ENCODE results near the gene SULT4A1. TPM values are rescaled to one million over a fixed set of nuclear protein-coding genes. Genes with fewer than 3 reads are reported as not detected.

SULT4A1 gene
- total RNA-seq, 3 donors from 2014 or later = not detected

DNA sequence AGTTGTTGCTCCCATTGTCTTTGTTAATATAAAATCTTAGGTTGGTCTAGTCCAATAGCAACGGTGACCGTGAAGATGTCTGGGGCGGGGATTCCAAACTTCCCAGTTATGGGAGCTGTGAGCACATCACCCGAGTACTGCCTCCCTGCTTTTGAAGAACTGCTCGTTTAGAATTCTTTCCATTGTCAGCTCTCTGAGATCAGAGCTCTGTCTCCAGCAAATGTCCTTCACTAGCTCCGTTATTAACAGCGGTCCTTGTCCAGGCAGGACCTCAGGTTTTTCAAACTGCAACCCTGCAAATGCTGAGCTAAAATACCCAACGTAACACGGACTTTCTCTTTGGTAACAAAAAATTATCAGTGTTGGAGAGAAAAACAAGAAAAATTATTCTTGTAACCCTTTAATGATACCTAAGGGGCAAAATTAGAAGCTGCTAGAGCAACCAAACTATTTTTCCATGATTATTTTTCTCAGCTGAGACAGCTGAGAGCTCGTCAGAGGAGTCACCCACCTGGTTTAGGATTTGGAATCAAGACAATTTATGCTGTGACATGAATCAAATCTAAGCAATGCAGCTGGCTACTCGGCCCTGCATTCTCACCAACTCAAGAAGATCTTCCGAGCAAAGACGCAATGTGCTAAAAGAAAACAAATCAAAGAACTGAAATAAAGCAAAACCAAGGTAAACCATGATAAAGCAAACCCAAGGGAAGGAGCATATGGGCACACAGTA lies 35.1 kb downstream of the SULT4A1 start:
- Mint-ChIP-seq H3K4me3 (no peak overlapping the region), H3K9me3 (no peaks in the 10 kb centered on the region), H3K27me3 (ENCODE audit: low read depth) (peaks cover 18% of the 10 kb centered on the region), H3K4me1 (ENCODE audit: low read depth) (no peaks in the 10 kb centered on the region), H3K36me3 (ENCODE audit: insufficient read depth) (no peaks in the 10 kb centered on the region)
- ATAC-seq = no peak
- no peak for DNase-seq

DNA sequence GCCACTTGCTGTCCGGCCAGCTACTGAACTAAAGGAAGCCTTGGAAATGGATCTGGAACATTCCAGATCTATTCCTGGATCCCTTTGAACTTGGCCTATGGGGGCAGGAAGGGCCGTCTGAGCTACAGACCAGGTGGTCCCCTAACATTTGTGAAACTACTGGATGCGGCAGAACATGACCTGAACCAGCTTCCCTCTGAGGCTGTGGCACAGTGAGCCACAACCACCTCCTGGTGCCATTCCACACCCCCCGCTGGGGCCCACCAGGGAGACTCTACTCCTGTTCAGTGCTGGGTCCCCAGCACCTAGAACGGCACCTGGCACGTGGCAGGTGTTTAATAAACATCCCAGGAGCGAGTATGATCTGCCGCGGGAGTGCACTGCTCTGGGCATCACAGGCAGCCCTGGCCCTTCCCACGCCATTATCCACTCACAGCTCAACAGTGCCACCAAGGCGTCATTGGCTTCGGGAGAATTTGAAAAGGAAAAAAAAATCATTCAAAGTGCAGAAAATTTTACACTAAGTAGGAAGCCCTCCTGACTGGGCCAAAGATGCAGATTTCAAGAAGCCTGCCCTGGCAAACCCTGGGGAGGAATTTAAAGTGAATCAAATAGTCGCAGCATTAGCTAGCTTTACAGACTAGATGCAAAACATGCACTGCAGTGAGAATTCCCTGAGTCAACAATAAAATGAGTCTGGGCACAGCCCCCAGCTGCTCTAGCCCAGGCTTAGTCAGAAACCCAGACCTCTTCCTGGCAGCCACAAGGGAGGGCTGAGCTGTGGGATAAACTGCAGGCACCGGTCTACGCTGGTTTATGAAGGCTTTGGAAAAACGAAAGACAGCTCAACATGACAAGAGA lies 35.9 kb downstream of the SULT4A1 start:
- H3K4me3 Mint-ChIP-seq = no peak overlapping the region
- peaks cover 22% of the 10 kb centered on the region for H3K27me3 Mint-ChIP-seq (ENCODE audit: low read depth)
- no peak for DNase-seq
- no peaks in the 10 kb centered on the region for H3K36me3 Mint-ChIP-seq (ENCODE audit: insufficient read depth)
- H3K4me1 Mint-ChIP-seq (ENCODE audit: low read depth) = no peaks in the 10 kb centered on the region
- ATAC-seq = no peak
- H3K9me3 Mint-ChIP-seq = no peaks in the 10 kb centered on the region

DNA sequence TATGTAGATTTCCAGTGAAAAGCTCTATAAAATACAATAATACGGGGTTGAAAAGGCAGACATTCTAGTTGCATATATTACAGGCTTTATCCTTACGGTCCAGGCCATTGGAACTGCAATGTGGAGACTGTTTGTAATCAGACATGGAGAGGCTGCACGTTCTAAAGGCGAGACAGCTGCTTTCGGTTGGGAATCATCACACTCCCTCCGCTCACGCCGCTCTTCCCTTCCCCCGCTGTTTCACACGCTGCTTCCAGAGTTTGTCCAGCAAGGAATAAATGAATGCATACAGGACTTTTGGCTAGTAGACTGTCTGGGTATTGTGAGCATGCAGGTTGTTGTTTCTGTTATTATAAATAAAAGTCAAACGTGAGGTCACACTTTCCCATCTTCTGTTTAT lies 36.7 kb downstream of the SULT4A1 start:
- DNase-seq (no peak), ATAC-seq (no peak)
- H3K4me3 Mint-ChIP-seq = no peak overlapping the region
- no peaks in the 10 kb centered on the region for H3K36me3 Mint-ChIP-seq (ENCODE audit: insufficient read depth)
- H3K27me3 Mint-ChIP-seq (ENCODE audit: low read depth) = peaks cover 28% of the 10 kb centered on the region
- no peaks in the 10 kb centered on the region for H3K9me3 Mint-ChIP-seq
- no peaks in the 10 kb centered on the region for H3K4me1 Mint-ChIP-seq (ENCODE audit: low read depth)

DNA sequence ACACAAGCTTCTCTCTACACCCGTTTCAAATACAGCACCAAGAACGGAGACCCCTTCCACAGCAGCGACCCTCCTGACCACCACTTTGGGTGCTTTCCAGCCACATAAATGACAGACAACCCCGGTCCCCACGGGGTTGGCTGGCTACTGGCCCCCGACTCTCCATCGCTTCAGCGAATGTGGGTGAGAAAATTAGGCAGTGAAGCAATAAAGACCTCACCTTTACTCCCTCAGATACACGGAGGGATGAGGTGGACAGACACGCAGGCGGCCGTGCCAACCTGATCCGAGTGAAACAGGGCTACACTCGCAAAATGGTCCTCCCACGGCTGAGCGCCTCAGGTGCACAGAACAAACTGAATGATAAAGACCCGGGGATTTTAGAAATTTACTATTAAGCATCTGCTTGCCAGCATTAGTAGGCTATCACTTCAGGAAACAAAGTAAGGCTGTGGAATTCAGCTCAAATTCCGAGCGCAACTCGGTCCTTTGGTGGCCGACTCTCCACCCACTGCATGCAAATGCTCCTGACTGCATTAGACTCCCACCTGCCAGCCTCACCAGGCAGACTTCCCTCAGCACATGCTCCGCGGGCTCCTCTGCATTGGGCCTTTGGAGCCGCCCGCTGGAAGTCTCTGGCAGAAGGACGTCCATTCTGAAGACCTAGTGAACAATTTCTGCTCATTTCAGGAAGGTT lies 37.4 kb downstream of the SULT4A1 start:
- H3K4me3 Mint-ChIP-seq = no peak overlapping the region

DNA sequence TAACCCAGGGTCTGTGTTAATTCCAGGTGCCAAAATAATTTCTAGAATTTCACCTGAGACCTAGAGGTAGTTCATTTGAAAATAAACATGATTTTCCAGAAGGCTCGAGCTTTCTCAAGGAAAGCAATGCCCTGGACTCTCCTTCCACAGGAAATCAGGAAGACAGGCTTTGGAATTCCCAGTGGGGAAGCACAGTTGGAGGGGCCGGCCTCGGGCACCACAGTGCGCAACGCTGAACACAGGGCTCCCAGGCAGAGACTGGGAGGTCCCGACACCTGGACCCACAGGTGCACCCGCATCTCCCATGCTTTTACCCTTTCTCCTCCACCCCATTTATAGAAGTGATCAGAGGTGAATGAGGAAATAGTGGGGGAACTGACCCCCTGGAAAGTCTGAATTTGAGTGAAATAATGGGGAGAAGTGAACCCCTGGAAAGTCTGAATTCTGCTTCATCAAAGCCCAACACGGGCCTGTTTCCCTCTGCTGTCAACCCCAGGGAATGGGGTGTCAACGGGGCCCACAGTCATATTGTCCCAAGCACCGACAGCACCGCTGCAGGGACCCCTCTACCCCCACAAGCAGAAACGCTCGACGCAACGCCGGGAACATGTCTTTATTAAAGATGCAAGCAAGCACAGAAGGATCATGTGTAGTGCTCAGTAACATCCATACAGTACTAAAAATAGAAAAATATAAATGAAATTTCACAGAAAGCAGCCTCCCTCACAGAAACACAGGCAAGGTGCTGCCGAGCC lies 38.2 kb downstream of the SULT4A1 start:
- Mint-ChIP-seq H3K36me3 (ENCODE audit: insufficient read depth) (no peaks in the 10 kb centered on the region), H3K4me1 (ENCODE audit: low read depth) (no peaks in the 10 kb centered on the region), H3K4me3 (no peak overlapping the region), H3K9me3 (no peaks in the 10 kb centered on the region), H3K27me3 (ENCODE audit: low read depth) (peaks cover 34% of the 10 kb centered on the region)
- no peak for ATAC-seq
- no peak for DNase-seq

More for the DNA sequence above, 37.4 kb downstream of the SULT4A1 start:
- peaks cover 30% of the 10 kb centered on the region for H3K27me3 Mint-ChIP-seq (ENCODE audit: low read depth)
- DNase-seq (no peak), ATAC-seq (no peak)
- H3K9me3 Mint-ChIP-seq = no peaks in the 10 kb centered on the region
- H3K36me3 Mint-ChIP-seq (ENCODE audit: insufficient read depth) = no peaks in the 10 kb centered on the region
- H3K4me1 Mint-ChIP-seq (ENCODE audit: low read depth) = no peaks in the 10 kb centered on the region

DNA sequence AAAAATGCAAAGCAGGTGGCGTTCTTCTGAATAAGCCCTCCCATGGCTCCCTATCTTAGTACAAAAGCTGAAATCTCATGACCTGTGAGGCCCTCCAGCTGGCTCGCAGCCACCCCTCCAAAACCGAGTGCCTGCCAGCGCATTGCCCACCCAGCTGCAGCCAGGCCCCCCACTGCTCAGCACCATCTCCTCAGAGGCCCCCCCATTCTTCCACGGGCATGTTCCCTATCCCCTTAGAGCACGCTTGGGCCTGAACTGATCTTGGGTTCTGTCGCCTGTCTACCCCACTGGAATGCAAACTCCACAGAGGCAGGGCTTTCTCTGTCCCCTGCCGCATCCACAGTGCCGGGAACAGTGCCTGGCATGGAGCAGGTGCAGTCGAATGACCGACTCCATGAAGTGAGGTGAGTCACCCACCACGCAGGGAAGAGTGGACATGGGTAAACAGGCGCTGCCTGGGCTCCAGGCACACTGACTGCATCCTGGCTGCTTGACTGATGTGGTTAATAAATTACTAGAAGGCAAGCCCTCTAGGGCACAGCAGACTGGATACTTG lies 38.9 kb downstream of the SULT4A1 start:
- DNase-seq (no peak), ATAC-seq (no peak)
- Mint-ChIP-seq H3K4me1 (ENCODE audit: low read depth) (no peaks in the 10 kb centered on the region), H3K27me3 (ENCODE audit: low read depth) (peaks cover 34% of the 10 kb centered on the region), H3K4me3 (no peak overlapping the region), H3K9me3 (no peaks in the 10 kb centered on the region), H3K36me3 (ENCODE audit: insufficient read depth) (no peaks in the 10 kb centered on the region)

DNA sequence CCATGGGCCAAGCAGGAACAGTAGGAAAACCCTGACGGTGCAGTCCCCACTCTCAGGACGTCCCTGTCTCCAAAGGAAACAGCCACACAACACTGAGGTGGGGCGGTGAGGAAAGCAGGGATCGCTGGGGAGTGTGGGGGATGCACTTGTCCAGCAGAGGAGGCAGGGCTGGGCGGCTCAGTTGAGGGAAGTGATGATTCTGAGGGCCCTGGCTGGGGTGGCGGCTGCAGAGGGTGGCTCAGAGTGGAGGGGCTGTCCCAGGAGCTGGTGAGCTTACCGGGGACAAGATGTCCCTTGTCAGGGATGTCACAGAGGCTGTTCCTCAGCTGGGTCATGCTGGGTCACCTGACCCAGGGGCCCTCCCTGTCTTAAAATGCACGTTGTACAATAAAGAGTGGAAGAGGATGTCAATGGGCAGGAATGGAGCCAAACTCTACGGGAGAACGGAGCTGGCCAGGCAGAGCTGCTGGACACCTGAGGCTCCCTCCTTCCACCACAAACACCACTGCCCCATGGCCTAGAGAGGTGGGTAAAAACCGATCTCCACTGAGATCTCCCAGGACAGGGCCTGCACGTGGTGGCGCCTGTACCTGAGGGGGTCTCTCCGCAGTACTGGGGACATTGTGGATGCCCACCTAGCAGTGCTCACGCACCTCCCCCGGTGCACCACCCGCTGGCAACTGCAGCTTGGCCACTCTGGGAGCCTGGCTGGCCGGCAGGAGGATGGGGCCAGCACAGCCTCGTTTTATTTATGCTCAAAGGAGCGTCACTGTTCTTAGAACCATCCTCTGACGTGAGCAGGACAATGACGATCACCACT lies 40.5 kb downstream of the SULT4A1 start:
- ATAC-seq (no peak), DNase-seq (no peak)
- Mint-ChIP-seq H3K4me3 (no peak overlapping the region), H3K27me3 (ENCODE audit: low read depth) (peaks cover 34% of the 10 kb centered on the region), H3K4me1 (ENCODE audit: low read depth) (no peaks in the 10 kb centered on the region), H3K36me3 (ENCODE audit: insufficient read depth) (no peaks in the 10 kb centered on the region), H3K9me3 (no peaks in the 10 kb centered on the region)

DNA sequence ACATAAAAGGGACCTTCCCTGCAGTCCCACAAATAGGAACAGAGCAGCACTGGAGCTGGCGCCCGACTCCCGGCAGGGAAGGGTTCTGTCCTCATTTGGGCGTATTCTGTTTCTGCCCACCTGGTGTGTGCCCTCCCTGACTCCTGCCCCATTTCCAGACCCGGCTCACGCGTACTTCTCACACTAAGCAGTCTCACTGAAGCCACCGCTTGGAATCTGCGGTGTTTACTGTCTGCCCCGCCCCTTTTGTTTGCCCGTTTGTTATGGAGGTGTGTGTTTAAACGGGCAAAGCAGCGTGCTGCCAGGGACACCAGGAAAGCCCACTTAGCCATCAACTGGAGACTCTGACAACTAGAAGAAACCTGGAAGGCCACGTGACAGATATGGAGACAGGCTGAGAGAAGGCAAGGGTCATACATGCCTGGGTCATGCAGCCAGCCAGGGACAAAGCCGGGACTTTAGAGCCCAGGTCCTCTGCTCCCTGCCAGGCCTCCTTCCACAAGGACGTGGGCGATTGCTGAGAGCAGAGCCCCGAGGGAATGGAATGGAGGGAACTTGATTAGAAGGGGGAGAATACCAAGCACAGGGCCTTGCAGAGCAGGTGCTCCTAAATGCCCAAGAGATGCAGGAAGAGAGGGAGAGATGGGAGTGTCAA lies 41.5 kb downstream of the SULT4A1 start:
- Mint-ChIP-seq H3K9me3 (no peaks in the 10 kb centered on the region), H3K4me3 (no peak overlapping the region), H3K4me1 (ENCODE audit: low read depth) (no peaks in the 10 kb centered on the region), H3K27me3 (ENCODE audit: low read depth) (peaks cover 31% of the 10 kb centered on the region), H3K36me3 (ENCODE audit: insufficient read depth) (no peaks in the 10 kb centered on the region)
- ATAC-seq (no peak), DNase-seq (no peak)

DNA sequence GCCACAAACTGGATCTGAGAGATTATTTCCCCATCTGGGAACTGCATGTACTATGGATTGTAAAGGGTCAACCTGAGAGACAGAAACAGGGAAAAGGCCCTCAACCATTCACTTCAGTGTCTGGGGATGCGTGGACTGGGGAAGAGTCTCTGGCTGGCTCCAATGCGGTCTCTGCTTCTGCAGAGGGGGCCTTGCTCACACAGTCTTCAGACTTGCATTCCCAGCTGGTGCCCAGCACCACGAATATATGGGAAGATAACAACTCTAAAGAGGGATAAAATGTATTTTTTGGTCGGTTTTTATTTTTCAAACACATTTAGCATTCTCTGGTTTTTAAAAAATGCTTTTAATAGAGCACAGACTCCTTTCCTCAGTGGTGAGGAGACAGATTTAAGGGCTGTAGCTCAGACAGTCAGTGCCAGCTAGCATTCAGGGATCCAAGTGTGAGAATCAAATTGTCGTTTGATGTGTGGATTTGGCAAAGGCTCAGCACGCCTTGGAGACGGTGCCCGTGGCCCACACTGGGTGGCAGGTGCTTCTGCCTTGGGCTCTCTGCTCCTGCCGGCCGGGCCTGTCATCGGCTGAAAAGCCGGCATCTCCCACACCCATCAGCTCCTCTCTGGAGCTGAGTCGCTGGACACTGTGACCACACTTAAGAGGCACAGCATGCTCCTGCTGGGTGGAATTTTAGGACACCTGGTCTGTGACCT lies 42.2 kb downstream of the SULT4A1 start:
- DNase-seq (no peak), ATAC-seq (no peak)
- H3K27me3 Mint-ChIP-seq (ENCODE audit: low read depth) = peaks cover 31% of the 10 kb centered on the region
- H3K4me1 Mint-ChIP-seq (ENCODE audit: low read depth) = no peaks in the 10 kb centered on the region
- no peak overlapping the region for H3K4me3 Mint-ChIP-seq
- no peaks in the 10 kb centered on the region for H3K9me3 Mint-ChIP-seq
- peaks cover 2% of the 10 kb centered on the region for H3K36me3 Mint-ChIP-seq (ENCODE audit: insufficient read depth)

DNA sequence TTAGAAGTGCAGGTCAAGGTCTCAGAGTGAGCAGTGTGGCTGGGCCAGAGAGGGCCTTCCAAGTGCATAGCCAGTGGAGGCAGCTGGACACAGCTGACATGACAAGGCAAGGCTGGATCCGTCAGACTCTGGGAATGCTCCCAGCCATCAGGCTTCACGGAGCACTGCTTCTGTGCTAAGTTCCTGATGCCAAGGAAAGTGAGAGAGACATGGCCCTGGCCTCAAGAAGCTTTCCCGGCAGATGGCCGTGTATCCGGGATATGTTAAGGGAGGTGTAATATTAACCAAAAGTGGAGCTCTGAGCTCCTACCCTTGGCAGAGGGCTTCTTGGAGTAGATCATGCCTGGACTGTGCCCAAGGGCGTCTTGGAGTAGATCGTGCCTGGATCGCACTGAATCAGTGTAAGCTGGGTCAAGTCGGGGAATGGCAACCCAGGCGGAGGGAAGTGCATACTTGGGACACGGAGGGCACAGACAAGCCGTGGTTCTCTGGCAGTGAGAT lies 42.8 kb downstream of the SULT4A1 start:
- Mint-ChIP-seq H3K36me3 (ENCODE audit: insufficient read depth) (peaks cover 5% of the 10 kb centered on the region), H3K4me1 (ENCODE audit: low read depth) (no peaks in the 10 kb centered on the region), H3K4me3 (no peak overlapping the region), H3K9me3 (no peaks in the 10 kb centered on the region), H3K27me3 (ENCODE audit: low read depth) (peaks cover 28% of the 10 kb centered on the region)
- no peak for ATAC-seq
- no peak for DNase-seq

DNA sequence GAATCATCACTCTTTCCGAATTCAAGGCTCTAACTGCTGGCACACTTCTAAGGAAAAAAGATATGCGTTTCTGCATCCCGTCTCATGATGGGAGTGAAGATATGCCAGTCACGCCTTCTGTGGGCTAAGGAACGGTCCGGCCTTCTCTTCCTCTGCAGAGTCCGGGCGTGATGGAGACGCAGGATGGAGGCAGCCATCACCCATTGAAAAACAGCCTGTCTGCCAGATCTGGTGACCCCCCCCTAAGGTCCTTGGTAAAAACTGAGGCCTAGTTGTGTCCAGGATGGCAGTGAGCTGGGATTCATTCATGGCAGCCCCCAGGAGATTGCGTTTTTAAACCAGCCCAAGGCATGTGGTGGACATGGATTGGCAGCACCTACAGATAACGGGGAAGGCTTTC lies 43.3 kb downstream of the SULT4A1 start:
- no peak for DNase-seq
- Mint-ChIP-seq H3K4me1 (ENCODE audit: low read depth) (peaks cover 2% of the 10 kb centered on the region), H3K9me3 (no peaks in the 10 kb centered on the region), H3K27me3 (ENCODE audit: low read depth) (peaks cover 24% of the 10 kb centered on the region), H3K36me3 (ENCODE audit: insufficient read depth) (peaks cover 5% of the 10 kb centered on the region), H3K4me3 (no peak overlapping the region)
- no peak for ATAC-seq

DNA sequence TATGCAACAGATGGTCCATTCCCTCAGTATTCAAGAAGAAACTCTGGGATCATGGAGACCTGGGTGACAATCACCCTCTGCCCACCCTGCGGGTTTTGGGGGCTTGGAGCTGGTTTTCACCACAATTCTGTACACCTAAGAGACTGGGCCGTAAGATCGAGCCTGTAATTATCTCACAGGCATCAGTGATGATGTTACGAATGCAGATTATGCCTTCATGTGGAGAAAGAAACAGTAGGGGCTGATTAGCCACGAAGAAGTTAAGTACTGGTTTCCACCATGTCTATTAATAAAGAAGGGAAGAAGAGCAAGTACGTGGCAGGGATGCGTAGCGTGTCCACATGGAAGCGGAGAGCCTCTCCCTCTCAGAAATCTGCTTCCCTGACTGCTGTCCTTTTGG lies 44.9 kb downstream of the SULT4A1 start:
- peaks cover 5% of the 10 kb centered on the region for H3K36me3 Mint-ChIP-seq (ENCODE audit: insufficient read depth)
- ATAC-seq = no peak
- H3K27me3 Mint-ChIP-seq (ENCODE audit: low read depth) = peaks cover 16% of the 10 kb centered on the region
- no peak for DNase-seq
- H3K4me3 Mint-ChIP-seq = no peak overlapping the region
- peaks cover 14% of the 10 kb centered on the region for H3K4me1 Mint-ChIP-seq (ENCODE audit: low read depth)
- no peaks in the 10 kb centered on the region for H3K9me3 Mint-ChIP-seq
